GM12891 (cell line): Measurements from ENCODE around the gene KRTAP5-7.

ENCODE experiments used
- DNase-seq: peaks from one replicate; pipeline ENCODE4 v3.0.0; 2011; ENCODE audit warnings: low spot score; ENCODE audit not compliant: insufficient read length
- FAIRE-seq: peaks from 2 replicates; lab custom pipeline; 2011; peaks lifted over from hg19 to GRCh38; lab: Jason Lieb, UNC
- PAX5 ChIP-seq: IDR thresholded peaks from 2 replicates; pipeline ENCODE4 v1.6.1; 2011; ENCODE audit warnings: low read length, moderate library complexity, mild to moderate bottlenecking; ENCODE audit not compliant: insufficient read depth, severe bottlenecking
- POLR2A ChIP-seq: IDR thresholded peaks from 2 replicates; pipeline ENCODE4 v1.6.1; 2011; ENCODE audit warnings: low read depth, low read length, control low read depth
- POLR2AphosphoS5 ChIP-seq: IDR thresholded peaks from 2 replicates; pipeline ENCODE4 v1.6.1; 2011; ENCODE audit warnings: low read depth, low read length, control low read depth
- POU2F2 ChIP-seq: IDR thresholded peaks from 2 replicates; pipeline ENCODE4 v1.6.1; 2011; ENCODE audit warnings: low read depth, mild to moderate bottlenecking, control low read depth, low read length, moderate library complexity
- SPI1 ChIP-seq: IDR thresholded peaks from 2 replicates; pipeline ENCODE4 v1.6.1; 2011; ENCODE audit warnings: low read depth, low read length, control low read depth
- TAF1 ChIP-seq: IDR thresholded peaks from 2 replicates; pipeline ENCODE4 v1.6.1; 2011; ENCODE audit warnings: low read depth, low read length, control low read depth

KRTAP5-7 gene

GRCh38 chr11:71498091-71498490 is 29.0 kb upstream of the KRTAP5-7 start:
- FAIRE-seq (no peak), DNase-seq (no peak)
- TF ChIP-seq POLR2A (no peak), SPI1 (no peak), TAF1 (no peak), POU2F2 (no peak), POLR2AphosphoS5 (no peak), PAX5 (no peak)

DNA sequence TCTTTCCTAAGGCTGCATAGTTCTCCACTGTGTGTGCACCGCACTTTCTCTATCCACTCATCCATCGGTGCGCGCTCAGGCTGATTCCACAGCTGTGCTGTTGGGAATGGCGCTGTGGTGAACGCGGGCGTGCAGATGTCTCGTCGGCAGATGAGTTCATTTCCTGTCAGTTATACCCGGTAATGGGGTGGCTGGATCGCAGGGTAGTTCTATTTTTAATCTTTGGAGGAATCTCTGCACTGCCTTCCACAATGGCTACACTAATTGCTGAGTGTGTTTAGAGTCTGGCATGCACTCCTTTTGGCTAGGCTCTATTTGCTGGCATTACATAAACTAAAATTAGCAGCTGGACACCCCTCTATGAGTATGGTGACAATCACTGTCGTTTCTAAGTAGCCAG is 27.9 kb upstream of the KRTAP5-7 start:
- FAIRE-seq: no peak
- TF ChIP-seq POLR2AphosphoS5 (no peak), POLR2A (no peak), POU2F2 (no peak), PAX5 (no peak), TAF1 (no peak), SPI1 (no peak)
- no peak for DNase-seq

DNA sequence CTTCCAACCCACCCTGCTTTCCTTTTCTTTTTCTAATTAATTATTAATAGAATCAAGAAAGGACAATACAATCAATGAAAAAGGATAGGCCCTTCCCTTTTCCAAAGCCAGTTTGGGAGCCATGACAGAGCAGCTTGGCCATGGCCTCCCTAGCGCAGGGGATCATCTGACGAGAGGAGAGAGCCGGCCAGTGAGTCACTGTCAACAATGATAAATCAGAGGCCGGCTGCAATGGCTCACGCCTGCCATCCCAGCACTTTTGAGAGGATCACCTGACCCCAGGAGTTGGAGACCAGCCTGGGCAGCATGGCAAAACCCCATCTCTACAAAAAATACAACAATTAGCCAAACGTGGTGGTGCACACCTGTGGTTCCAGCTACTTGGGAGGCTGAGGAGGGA is 27.5 kb upstream of the KRTAP5-7 start:
- FAIRE-seq (no peak), DNase-seq (no peak)
- TF ChIP-seq POLR2A: no peak
- no peak for TF ChIP-seq SPI1
- no peak for TF ChIP-seq POU2F2
- no peak for TF ChIP-seq PAX5
- TF ChIP-seq POLR2AphosphoS5: no peak
- no peak for TF ChIP-seq TAF1

- no peak for TF ChIP-seq POLR2A
- no peak for TF ChIP-seq TAF1
- TF ChIP-seq PAX5: no peak
- TF ChIP-seq SPI1: no peak
- TF ChIP-seq POU2F2: no peak
- TF ChIP-seq POLR2AphosphoS5: no peak
- DNase-seq (no peak), FAIRE-seq (no peak)
Observed at GRCh38 chr11:71500601-71501021, 26.5 kb upstream of the KRTAP5-7 start.

- no peak for DNase-seq
- FAIRE-seq: no peak
- no peak for TF ChIP-seq PAX5
- TF ChIP-seq TAF1: no peak
- TF ChIP-seq SPI1: no peak
- TF ChIP-seq POU2F2: no peak
- TF ChIP-seq POLR2AphosphoS5: no peak
- no peak for TF ChIP-seq POLR2A
Observed at GRCh38 chr11:71501071-71501985, 25.7 kb upstream of the KRTAP5-7 start.

DNA sequence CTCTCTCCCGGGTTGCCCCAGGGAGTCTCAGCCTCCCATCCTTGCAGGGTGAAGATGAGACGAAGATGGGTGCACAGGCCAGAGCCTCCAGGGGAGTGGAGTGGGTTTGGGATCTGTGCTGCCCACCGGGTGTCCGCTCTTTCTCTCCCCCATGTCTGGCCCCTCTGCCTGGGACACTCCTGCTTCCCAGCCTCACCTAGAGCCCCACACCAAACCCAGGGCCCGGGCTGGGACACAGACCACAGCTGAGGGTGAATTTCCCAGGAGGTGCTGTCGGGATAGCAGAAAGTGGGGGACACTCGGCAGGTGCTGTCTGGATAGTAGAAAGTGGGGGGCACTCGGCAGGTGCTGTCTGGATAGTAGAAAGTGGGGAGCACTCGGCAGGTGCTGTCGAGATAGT is 25.0 kb upstream of the KRTAP5-7 start:
- FAIRE-seq (no peak), DNase-seq (no peak)
- TF ChIP-seq POU2F2 (no peak), POLR2A (no peak), TAF1 (no peak), SPI1 (no peak), PAX5 (no peak), POLR2AphosphoS5 (no peak)

DNA sequence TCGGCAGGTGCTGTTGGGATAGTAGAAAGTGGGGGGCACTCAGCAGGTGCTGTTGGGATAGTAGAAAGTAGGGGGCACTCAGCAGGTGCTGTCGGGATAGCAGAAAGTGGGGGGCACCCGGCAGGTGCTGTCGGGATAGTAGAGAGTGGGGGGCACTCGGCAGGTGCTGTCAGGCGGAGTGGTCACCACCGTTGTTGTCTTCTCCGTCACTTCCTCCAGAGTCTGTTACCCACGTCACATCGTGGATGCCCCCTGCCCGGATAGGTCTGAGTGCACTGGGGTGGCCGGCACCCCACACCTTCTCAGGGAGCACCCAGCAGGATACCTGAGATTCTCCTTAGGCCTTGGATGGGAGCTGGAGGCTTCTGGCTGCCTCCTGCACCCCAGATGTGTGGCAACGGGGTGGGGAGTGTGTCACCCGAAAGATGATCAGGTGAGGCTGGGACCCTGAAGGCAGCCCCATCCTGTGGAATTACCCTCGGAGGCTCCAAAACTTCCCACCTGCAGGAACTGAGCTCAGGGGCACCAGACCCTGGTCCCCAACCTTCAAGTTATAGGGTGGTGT is 24.1 kb upstream of the KRTAP5-7 start:
- TF ChIP-seq SPI1: no peak
- TF ChIP-seq POU2F2: no peak
- no peak for TF ChIP-seq PAX5
- no peak for TF ChIP-seq POLR2AphosphoS5
- no peak for TF ChIP-seq TAF1
- TF ChIP-seq POLR2A: no peak
- FAIRE-seq (no peak), DNase-seq (no peak)

GRCh38 chr11:71504531-71504930 is 22.5 kb upstream of the KRTAP5-7 start:
- TF ChIP-seq POLR2A: no peak
- TF ChIP-seq TAF1: no peak
- no peak for TF ChIP-seq POU2F2
- TF ChIP-seq POLR2AphosphoS5: no peak
- TF ChIP-seq SPI1: no peak
- TF ChIP-seq PAX5: no peak
- FAIRE-seq: no peak
- no peak for DNase-seq

- no peak for DNase-seq
- FAIRE-seq: no peak
- TF ChIP-seq POLR2AphosphoS5: no peak
- TF ChIP-seq SPI1: no peak
- TF ChIP-seq TAF1: no peak
- no peak for TF ChIP-seq POU2F2
- no peak for TF ChIP-seq PAX5
- TF ChIP-seq POLR2A: no peak
Observed at GRCh38 chr11:71505001-71505400, 22.1 kb upstream of the KRTAP5-7 start.

DNA sequence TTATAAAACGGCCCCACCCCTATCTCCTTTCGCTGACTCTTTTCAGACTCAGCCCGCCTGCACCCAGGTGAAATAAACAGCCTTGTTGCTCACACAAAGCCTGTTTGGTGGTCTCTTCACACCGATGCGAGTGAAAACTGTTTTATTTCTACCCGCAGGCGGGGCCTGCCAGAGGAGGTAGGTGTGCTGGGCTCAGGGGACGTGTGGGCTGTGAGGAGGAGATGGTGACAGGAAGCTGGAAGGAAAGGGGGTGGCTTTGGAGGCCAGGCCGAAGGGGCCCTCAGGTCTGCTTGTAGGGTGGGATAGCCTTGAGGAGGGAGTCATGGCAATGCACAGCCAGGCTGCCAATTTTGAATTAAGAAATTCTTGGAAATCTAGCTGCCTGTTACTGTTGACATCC is 21.3 kb upstream of the KRTAP5-7 start:
- no peak for DNase-seq
- no peak for FAIRE-seq
- TF ChIP-seq POLR2A (no peak), SPI1 (no peak), PAX5 (no peak)
